WI38 (cell line): Measurements from ENCODE around the gene PIGH.

Experiments
- H3K4me3 ChIP-seq: 2 replicates; pipeline ENCODE4 v1.5.1; 2011; ENCODE audit warnings: low read depth, mild to moderate bottlenecking, control low read depth, low read length
- TF ChIP-seq, protein P1 (sequence below): IDR thresholded peaks from 2 replicates; pipeline ENCODE4 v1.5.1; 2012; ENCODE audit warnings: low read depth, mild to moderate bottlenecking, control low read depth, low read length

Gene PIGH

GRCh38 chr14:67569011-67569650 is 30.9 kb downstream of the PIGH start:
- TF ChIP-seq, protein P1, sequence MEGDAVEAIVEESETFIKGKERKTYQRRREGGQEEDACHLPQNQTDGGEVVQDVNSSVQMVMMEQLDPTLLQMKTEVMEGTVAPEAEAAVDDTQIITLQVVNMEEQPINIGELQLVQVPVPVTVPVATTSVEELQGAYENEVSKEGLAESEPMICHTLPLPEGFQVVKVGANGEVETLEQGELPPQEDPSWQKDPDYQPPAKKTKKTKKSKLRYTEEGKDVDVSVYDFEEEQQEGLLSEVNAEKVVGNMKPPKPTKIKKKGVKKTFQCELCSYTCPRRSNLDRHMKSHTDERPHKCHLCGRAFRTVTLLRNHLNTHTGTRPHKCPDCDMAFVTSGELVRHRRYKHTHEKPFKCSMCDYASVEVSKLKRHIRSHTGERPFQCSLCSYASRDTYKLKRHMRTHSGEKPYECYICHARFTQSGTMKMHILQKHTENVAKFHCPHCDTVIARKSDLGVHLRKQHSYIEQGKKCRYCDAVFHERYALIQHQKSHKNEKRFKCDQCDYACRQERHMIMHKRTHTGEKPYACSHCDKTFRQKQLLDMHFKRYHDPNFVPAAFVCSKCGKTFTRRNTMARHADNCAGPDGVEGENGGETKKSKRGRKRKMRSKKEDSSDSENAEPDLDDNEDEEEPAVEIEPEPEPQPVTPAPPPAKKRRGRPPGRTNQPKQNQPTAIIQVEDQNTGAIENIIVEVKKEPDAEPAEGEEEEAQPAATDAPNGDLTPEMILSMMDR = no peak
- H3K4me3 ChIP-seq = no peak overlapping the region

- no peak overlapping the region for H3K4me3 ChIP-seq
- TF ChIP-seq, protein P1 = no peak
Observed at GRCh38 chr14:67567654-67568053, 32.4 kb downstream of the PIGH start.

DNA sequence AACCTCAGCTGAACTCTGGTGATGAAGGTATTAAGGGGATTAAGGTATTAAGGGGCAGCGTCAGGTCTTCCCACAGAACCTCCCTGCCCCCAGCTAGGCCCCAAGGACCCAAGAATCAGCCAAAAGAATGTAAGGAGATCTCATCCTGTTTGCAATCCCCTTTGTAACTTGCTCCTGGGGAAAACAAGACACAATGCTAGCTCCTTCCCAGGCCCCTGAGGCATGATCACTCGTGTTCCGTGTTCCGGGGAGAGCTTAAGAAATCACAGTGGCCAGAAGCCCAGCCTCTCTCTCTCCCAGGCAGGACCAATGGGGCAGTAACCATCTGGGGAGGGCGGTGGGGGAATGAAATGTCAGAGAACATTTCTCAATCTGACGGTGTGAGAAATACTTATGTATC is 33.2 kb downstream of the PIGH start:
- H3K4me3 ChIP-seq = no peak overlapping the region
- TF ChIP-seq, protein P1 = no peak

DNA sequence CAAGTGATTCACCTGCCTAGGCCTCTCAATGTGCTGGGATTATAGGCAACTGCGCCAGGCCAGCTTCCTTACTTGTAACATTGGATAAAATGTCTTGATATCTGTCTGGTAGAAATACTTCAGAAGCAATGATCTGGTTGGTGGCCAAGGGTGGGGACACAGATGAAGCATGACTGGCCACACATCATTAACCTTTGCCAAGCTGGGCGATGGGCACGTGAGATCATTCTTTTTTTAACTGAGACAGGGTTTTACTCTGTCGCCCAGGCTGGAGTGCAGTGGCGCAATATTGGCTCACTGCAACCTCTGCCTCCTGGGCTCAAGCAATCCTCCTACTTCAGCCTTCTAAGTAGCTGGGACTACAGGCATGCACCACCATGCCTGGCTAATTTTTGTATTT is 35.8 kb downstream of the PIGH start:
- TF ChIP-seq, protein P1 = no peak
- H3K4me3 ChIP-seq = no peak overlapping the region

DNA sequence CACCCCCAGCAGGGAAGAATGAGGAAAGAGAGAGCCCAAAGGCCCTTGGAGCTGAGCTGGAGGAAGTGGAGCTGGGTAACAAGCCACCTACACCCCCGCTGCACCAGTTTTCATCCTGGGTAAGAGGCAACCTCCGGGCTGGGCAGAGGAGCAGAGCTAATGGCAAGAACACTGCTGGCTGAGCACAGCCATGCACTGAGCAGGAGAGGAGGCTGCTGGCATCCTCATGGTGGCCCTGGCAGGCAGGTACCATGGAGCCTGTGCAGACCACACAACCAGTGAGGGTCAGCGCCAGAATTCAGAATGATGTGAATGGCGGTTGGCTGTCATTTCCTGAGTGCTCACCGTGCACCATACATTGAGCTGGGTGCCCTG is 37.3 kb downstream of the PIGH start:
- TF ChIP-seq, protein P1 = no peak

DNA sequence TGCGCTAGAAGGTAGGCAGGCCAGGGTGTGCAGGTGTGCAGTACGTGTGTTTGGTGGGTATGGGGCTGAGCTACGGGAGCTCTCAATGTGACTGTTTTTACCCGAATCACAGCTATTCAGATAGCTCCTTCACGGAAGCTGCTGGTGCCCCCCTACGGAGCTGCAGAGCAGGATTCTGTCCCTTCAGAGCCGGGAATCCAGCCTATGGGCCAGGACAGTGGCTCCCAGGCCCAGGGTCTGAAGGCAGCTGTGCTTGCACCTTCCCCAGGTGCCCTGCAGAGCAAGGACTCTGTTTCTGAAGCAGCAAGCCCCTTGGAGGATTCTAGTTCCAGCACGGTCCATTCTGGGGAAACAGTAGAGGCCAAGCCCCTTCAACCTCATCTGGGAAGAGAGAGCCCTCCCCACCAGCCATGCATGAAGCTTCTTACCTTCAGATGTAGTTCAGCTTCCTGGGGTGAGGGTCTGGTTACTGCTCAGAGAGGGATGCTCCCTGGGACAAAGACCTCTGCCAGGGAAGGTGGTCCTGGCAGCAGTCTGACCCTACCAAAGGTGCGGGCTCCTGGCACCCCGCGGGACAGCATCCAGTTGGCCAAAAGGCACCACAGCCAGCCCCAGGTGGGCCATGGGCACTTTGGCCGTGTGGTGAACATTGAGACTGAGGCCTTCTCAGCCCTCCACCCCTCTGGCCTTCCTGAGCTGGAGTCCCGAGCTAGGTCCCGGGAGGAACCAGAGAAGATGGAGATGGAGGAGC is 37.9 kb downstream of the PIGH start:
- H3K4me3 ChIP-seq = no peak overlapping the region
- TF ChIP-seq, protein P1 = no peak

More for the DNA sequence above, 37.3 kb downstream of the PIGH start:
- H3K4me3 ChIP-seq = no peak overlapping the region

DNA sequence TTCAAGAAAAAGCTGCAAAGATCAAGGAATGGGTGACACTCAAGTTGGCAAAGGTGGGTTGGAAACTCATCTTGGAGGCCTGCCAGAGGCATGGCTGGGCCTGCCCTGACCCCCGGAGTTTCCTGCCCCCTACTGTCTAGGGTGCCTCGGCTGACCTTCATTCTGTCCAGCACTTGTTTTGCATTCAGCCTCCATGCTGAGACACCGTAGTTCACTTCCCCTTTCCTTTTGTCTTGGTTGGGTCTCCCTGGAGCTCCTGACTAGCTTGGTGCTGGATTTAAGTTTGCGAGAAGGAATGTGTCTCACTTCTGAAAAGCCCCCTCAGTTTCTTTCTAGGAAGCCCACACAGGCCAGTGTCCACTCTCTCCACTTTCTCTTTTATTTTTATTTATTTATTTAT is 40.4 kb downstream of the PIGH start:
- TF ChIP-seq, protein P1 = no peak

More for the DNA sequence above, 40.4 kb downstream of the PIGH start:
- H3K4me3 ChIP-seq = no peak overlapping the region
